ENCODE results near the gene KRTAP4-7.
"Not testable (repeated sequence)": the region's sequence is repeated elsewhere in the genome, so short reads cannot be mapped to it uniquely, and the experiment has no call there.

KRTAP4-7 gene

GRCh38 chr17:41065829-41066624 is 17.9 kb upstream of the KRTAP4-7 start, which contains the start of gene KRTAP2-4:
TSS of gene KRTAP2-4 (minus strand) at chr17:41065879. CDS start at chr17:41065845, 34 bp downstream.
- no peak for DNase-seq

DNA sequence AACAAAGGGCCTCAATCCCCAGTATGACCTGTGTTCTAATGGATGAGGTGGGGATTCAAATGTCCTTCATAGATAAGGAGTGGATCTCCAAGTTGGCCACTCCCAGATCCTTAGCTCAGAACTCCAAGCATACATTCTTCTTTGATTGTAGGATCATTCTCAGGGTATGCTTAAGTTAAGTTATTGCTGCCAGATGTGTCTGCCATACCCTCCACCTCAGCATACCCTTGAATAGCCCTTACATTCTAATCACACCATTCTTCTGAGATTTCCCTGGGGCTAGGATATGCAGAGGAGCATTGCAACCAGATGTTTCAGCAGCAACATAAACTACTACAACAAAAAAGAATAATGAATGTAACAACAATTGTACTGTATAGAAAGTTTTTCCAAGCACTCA is 16.7 kb upstream of the KRTAP4-7 start:
- no peak for DNase-seq

GRCh38 chr17:41069031-41069430 is 14.9 kb upstream of the KRTAP4-7 start:
- DNase-seq = no peak

GRCh38 chr17:41071606-41072360 is 12.2 kb upstream of the KRTAP4-7 start:
- no peak for DNase-seq

DNA sequence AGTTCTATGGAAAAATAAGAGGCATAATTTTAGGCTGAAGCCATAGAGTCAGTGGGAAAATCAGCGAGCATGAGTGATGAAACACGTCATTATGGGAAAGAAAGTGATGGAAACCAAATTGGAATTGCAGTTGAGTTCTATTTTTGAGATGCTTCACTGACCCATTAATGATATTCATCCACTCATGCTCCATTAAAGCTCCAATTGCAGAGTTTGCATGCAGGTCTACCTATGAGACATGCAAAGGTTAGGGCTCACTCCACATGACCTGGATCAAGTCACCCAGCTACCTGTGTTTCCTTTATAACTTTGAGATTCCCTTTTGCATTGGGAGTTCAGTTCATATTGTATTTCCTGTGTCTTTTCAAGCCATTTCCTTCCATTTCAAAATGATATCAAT is 10.3 kb upstream of the KRTAP4-7 start:
- DNase-seq = no peak

- DNase-seq = no peak
Observed at GRCh38 chr17:41076788-41077187, 7.2 kb upstream of the KRTAP4-7 start.

GRCh38 chr17:41082626-41083025 is 1.3 kb upstream of the KRTAP4-7 start:
- DNase-seq = no peak

DNA sequence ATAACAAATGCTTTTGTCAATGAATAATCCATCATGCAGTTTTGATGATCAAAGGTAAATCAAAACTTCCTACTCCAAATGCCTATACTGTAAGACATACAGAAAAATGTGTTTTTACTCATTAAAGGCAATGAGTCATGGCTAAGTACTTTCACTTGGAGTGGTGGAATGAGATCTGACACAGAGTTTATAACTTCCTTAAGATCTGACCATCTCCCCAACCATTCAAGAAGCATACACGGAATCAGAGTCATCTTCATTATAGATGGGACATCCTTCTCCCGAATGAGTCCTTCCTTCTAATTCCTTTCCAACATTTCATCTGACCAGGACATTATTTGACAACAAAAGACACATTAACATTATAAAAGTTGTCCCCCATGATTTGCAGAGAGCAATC is 523 bp upstream of the KRTAP4-7 start:
- DNase-seq = not testable (repeated sequence)

GRCh38 chr17:41088760-41089352 is 4.9 kb downstream of the KRTAP4-7 start:
- DNase-seq = not testable (repeated sequence)

DNA sequence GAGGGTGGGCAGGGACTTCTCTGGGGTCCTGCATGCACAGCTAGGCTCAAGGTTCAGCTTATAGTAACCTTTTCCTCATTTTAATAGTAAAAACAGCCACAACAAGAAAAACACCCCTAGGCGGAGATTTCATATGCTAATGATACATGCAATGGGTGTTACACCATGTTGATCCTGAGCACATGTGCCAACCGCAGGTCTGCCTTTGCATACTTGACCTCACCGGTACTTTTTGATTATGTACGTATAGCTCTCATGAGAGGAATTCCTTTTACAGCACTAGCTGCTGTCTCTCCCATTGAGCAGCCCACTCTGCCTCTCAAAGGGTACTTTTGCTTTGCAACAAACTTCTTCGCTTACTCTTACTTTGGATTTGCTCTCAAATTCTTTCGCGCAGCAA is 12.1 kb downstream of the KRTAP4-7 start:
- DNase-seq = no peak

DNA sequence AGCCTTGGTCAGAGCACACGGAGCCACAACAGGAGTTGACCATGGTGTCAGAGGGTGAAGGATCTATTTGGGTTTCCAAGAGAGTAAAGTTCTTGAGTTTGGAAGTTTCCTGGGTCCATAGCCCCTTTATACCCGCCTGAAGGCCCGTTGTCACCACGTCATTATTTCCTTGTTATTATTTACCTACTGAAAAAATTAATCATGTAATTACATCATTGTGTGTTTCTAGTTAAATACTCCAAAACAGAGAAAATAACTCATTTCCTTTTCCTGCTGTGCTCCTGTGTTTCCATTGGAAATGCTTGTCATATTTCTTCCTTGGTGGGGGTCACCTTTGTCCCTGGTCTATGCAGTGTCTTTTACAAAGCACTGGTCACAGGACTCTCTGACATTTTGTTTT is 14.1 kb downstream of the KRTAP4-7 start, which contains the start of gene KRTAP4-8:
TSS of gene KRTAP4-8 (minus strand) at position 101 of the 400 bp plus-strand sequence. CDS start at position 43, 58 bp downstream.
- DNase-seq = no peak

DNA sequence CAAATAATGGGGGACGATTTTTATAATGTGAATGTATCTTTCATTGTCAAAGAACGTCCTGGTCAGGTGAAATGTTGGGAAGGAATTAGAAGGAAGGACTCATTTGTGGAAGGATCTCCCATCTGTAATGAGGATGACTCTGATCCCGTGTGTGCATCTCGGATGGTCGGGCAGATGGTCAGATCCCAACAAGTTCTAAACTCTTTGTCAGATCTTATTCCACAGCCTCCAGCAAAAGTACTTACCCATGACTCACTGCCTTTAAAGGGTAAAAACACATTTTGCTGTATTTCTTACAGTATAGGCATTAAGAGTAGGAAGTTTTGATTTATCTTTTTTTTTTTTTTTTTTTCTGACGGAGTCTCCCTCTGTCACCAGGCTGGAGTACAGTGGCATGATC is 14.5 kb downstream of the KRTAP4-7 start:
- DNase-seq = no peak

GRCh38 chr17:41099682-41100480 is 15.9 kb downstream of the KRTAP4-7 start:
- not testable (repeated sequence) for DNase-seq

GRCh38 chr17:41101586-41102259 is 17.8 kb downstream of the KRTAP4-7 start, which contains the start of gene KRTAP4-16:
TSS of gene KRTAP4-16 (minus strand) at chr17:41102209. CDS start at chr17:41102209, 0 bp downstream.
- DNase-seq = no peak

DNA sequence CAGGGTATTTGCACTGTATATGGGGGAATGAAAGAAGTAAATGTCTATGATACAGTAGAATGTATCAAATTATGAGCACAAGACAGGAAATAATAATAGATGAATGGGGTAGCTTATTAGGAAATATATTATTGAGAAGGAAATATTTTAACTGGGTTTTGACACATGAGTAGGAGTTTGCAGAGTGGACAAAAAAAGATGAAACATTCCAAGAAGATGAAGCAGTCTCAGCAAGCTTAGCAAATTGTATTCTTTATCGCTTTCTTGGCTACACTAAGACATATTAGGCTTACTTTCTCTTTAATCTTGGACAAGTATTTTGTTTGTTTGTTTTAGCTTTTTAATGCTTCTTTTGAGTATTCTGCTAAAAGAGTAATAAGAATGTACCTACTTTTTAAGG is 19.9 kb downstream of the KRTAP4-7 start:
- no peak for DNase-seq

DNA sequence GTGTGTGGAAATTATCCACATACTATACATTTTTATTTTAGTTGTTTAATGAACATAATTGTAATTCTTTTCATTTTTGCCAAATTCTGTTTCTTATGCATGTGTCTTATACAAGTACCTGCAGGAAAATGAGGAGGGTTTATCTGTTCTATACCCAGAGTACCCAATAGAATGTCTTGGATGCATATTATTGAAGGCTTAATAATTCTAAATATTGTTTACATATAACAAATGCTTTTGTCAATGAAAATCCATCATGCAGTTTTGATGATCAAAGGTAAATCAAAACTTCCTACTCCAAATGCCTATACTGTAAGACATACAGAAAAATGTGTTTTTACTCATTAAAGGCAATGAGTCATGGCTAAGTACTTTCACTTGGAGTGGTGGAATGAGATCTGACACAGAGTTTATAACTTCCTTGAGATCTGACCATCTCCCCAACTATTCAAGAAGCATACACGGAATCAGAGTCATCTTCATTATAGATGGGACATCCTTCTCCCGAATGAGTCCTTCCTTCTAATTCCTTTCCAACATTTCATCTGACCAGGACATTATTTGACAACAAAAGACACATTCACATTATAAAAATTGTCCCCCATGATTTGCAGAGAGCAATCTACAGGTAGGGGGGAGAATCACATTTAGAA is 20.6 kb downstream of the KRTAP4-7 start:
- not testable (repeated sequence) for DNase-seq

DNA sequence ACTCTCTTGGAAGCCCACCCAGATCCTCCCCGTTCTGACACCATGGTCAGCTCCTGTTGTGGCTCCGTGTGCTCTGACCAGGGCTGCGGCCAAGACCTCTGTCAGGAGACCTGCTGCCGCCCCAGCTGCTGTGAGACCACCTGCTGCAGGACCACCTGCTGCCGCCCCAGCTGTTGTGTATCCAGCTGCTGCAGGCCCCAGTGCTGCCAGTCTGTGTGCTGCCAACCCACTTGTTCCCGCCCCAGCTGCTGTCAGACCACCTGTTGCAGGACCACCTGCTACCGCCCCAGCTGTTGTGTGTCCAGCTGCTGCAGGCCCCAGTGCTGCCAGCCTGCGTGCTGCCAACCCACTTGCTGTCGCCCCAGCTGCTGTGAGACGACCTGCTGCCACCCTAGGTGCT is 21.4 kb downstream of the KRTAP4-7 start, which contains the start of gene KRTAP4-9:
TSS of gene KRTAP4-9 (plus strand) at position 43 of the 400 bp plus-strand sequence. CDS start at position 43, 0 bp downstream.
- not testable (repeated sequence) for DNase-seq

- DNase-seq = no peak
Observed at GRCh38 chr17:41107941-41108450, 24.0 kb downstream of the KRTAP4-7 start.

DNA sequence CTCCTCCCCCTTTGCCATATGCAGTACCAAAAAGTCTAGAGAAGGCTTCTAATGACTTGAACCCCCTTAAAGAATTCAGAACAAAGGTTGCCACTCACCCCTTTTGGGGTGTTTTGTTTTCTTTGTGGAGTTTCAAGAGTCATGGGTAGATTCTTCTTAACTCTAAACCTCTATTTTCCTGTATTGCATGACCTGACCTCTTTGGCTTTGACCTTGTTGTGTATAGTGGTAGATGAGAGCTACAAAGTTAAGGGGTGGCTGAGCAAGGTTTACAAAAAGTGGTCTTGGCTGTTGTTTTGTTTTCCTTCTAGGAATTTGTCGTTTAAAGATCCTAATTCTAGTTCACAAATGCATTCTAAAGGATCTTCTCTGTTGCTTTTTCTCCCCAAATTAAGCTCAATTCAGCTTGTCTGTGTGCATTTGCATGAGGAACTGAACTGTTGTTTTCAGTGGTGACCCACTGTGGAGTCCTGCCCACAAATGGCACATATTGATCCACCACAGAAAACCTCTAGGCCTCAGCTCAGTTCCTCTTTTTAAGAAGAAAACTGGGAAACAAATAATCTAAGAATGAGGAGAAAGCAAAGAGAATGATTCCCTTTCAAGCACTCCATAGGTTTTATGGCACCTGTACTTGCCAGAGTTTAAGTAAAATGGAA is 24.9 kb downstream of the KRTAP4-7 start:
- DNase-seq = not testable (repeated sequence)

DNA sequence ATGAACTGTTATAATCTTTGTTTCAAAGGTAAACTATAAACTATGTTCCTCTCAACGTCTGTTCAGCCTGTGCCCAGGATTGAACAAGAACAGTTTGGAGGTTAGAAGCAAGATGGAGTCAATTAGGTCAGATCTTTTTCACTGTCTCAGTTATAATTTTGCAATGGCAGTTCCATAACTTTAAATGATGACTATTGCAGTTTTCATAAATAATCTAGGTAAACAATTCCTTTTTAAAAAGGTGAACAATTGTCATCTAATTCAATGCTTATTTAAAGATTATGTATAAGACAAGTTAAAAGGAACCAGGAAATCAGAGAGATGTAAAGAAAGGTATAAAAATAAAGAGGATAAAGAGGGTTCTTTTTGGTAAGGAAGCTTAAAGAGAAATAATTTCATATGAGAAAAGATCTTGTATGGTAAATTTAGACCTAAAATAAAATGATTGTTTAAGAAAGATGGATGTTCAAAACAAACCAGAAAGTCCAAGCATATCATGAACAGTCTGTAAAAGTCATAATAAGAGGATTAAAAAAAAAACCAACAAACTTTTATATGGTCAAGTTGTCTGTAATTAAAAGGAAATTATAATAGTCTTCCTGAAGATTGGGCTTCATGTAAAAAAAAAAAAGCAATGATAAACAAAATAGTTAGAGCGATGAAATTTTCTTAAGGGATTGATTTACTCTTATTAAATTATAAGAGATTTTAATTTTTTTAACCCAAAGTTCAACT is 27.4 kb downstream of the KRTAP4-7 start:
- DNase-seq = no peak

Data from cortex of kidney (tissue), 1 donor.